Colonic mucosa (tissue), 4 donors: ENCODE data around the gene PCNX1. TPM values are rescaled to one million over a fixed set of nuclear protein-coding genes. Genes with fewer than 3 reads are reported as not detected.
A peak's percentile ranks its signal among the peaks of the same experiment; 100 is the strongest.

ENCODE experiments used
- DNase-seq: peaks from one replicate; pipeline ENCODE4 v3.0.0-alpha.2; 2020
- H3K27ac ChIP-seq: fragments of 200-600 bp; one replicate; pipeline ENCODE4 v1.8.0; 2021
- H3K27me3 ChIP-seq: fragments of 200-600 bp; one replicate; pipeline ENCODE4 v1.8.0; 2021
- H3K36me3 ChIP-seq: fragments of 200-600 bp; one replicate; pipeline ENCODE4 v1.8.0; 2021
- H3K4me1 ChIP-seq: fragments of 200-600 bp; one replicate; pipeline ENCODE4 v1.8.0; 2021; ENCODE audit warnings: mild to moderate bottlenecking
- H3K4me3 ChIP-seq: fragments of 200-600 bp; one replicate; pipeline ENCODE4 v1.8.0; 2021
- H3K9ac ChIP-seq, 2 donors: one replicate each; pipeline ENCODE4 v1.7.0; 2013; ENCODE audit warnings: control low read depth in 2 of 2, low read depth in 2 of 2, low read length in 2 of 2
- H3K9me3 ChIP-seq: fragments of 200-600 bp; one replicate; pipeline ENCODE4 v1.8.0; 2021
- CTCF ChIP-seq: fragments of 200-600 bp; IDR thresholded peaks from one replicate; pipeline ENCODE4 v1.8.0; 2022; ENCODE audit warnings: antibody characterized with exemption, mild to moderate bottlenecking
- intact Hi-C: fragments of 100-400 bp; cut with DNase I; formaldehyde crosslinking; loops from one replicate; pipeline ENCODE4 v1.14.1; 2022
- total RNA-seq, 2 donors: library from RNA; stranded (reverse); fragmentation: NEBNext Ultra II Directional in 1 of 2; extraction: Animal tissue kit (Norgen Biotek cat#: 25700) in 1 of 2; gene quantifications; one replicate each; pipeline ENCODE4 v1.2.1, GENCODE V29; 2021
- donor health status: healthy.
- donor health status: DM: no; HTN: no; CAD: no.
- donor health status: DM: no; HTN: no; CAD: no.

Gene PCNX1
- total RNA-seq, 2 donors from 2014 or later = 18.1 to 26.7 TPM

GRCh38 chr14:70894868-70895267, 12.4 kb upstream of the PCNX1 start:
- Histone ChIP-seq H3K36me3 (no peaks in the 10 kb centered on the region), H3K4me3 (no peak overlapping the region), H3K4me1 (no peaks in the 10 kb centered on the region), H3K27ac (no peak overlapping the region), H3K9ac (no peak overlapping the region), H3K9me3 (no peaks in the 10 kb centered on the region), H3K27me3 (no peaks in the 10 kb centered on the region)
- TF ChIP-seq CTCF = no peak
- intact Hi-C loops = no loop called here
- no peak for DNase-seq

- Histone ChIP-seq H3K27me3 (no peaks in the 10 kb centered on the region), H3K9ac (no peak overlapping the region), H3K27ac (no peak overlapping the region), H3K4me1 (no peaks in the 10 kb centered on the region), H3K36me3 (no peaks in the 10 kb centered on the region), H3K4me3 (no peak overlapping the region), H3K9me3 (no peaks in the 10 kb centered on the region)
- no peak for TF ChIP-seq CTCF
- intact Hi-C loops = no loop called here
- no peak for DNase-seq
These were observed 10.9 kb upstream of the PCNX1 start for GRCh38 chr14:70896317-70896716.

- Histone ChIP-seq H3K9me3 (no peaks in the 10 kb centered on the region), H3K4me1 (no peaks in the 10 kb centered on the region), H3K27me3 (no peaks in the 10 kb centered on the region), H3K4me3 (no peak overlapping the region), H3K36me3 (no peaks in the 10 kb centered on the region), H3K9ac (no peak overlapping the region), H3K27ac (peak overlapping the region; percentile 10)
- no peak for DNase-seq
- TF ChIP-seq CTCF = no peak
- intact Hi-C loops = no loop called here
These were observed 10.3 kb upstream of the PCNX1 start for GRCh38 chr14:70896981-70897380.

GRCh38 chr14:70897464-70897863, 9.8 kb upstream of the PCNX1 start:
- Histone ChIP-seq H3K9ac (no peak overlapping the region), H3K9me3 (no peaks in the 10 kb centered on the region), H3K27ac (peak overlapping the region; percentile 14), H3K27me3 (no peaks in the 10 kb centered on the region), H3K4me1 (no peaks in the 10 kb centered on the region), H3K4me3 (no peak overlapping the region), H3K36me3 (no peaks in the 10 kb centered on the region)
- DNase-seq = no peak
- TF ChIP-seq CTCF = no peak
- intact Hi-C loops = no loop called here

- TF ChIP-seq CTCF = no peak
- H3K9ac ChIP-seq = no peak overlapping the region
- H3K27ac ChIP-seq = peak overlapping the region; percentile 14
- no peaks in the 10 kb centered on the region for H3K9me3 ChIP-seq
- intact Hi-C loops = no loop called here
- H3K4me1 ChIP-seq = no peaks in the 10 kb centered on the region
- H3K27me3 ChIP-seq = no peaks in the 10 kb centered on the region
- no peak overlapping the region for H3K4me3 ChIP-seq
- no peaks in the 10 kb centered on the region for H3K36me3 ChIP-seq
- DNase-seq = no peak
These were observed 9.0 kb upstream of the PCNX1 start for GRCh38 chr14:70898111-70898745.
